Stomach (tissue), 9 donors: ENCODE data around the gene PTPA. TPM values are rescaled to one million over a fixed set of nuclear protein-coding genes. Genes with fewer than 3 reads are reported as not detected.
A peak's percentile ranks its signal among the peaks of the same experiment; 100 is the strongest.

Experiments
- DNase-seq, 2 donors: peaks; one replicate each; pipeline versions ENCODE4 v3.0.0 to v3.0.0-alpha.2; 2013 to 2019
- H3K27ac ChIP-seq, 5 donors: fragments of 200-600 bp in 4 of 5; sonication (generic) in 4 of 5; one replicate each; pipeline ENCODE4 v1.5.1; 2013 to 2019; ENCODE audit warnings: mild to moderate bottlenecking in 1 of 5, moderate library complexity in 1 of 5
- H3K27me3 ChIP-seq, 3 donors: fragments of 200-600 bp; sonication (generic); one replicate each; pipeline ENCODE4 v1.5.1; 2017 to 2019; ENCODE audit warnings: mixed run types in 1 of 3
- H3K36me3 ChIP-seq, 4 donors: fragments of 200-600 bp; sonication (generic); 1 replicate in 3 of 4; 2 replicates in 1 of 4; pipeline ENCODE4 v1.5.1; 2016 to 2019
- H3K4me1 ChIP-seq, 4 donors: fragments of 200-600 bp; sonication (generic); one replicate each; pipeline ENCODE4 v1.5.1; 2016 to 2019
- H3K4me3 ChIP-seq, 4 donors: fragments of 200-600 bp; sonication (generic) in 3 of 4; one replicate each; pipeline ENCODE4 v1.5.1; 2016 to 2019; ENCODE audit warnings: mild to moderate bottlenecking in 1 of 4
- H3K9me3 ChIP-seq, 4 donors: fragments of 200-600 bp; sonication (generic); one replicate each; pipeline ENCODE4 v1.5.1; 2016 to 2019
- EP300 ChIP-seq: sonication (generic); formaldehyde crosslinking; IDR thresholded peaks from one replicate; pipeline ENCODE4 v1.6.1; 2017; ENCODE audit warnings: antibody characterized with exemption
- POLR2A ChIP-seq, 4 donors: fragments of 450-650 bp; IDR thresholded peaks; one replicate each; pipeline ENCODE4 v1.6.1; 2016; ENCODE audit warnings: antibody characterized with exemption in 4 of 4, control low read depth in 2 of 4, mild to moderate bottlenecking in 1 of 4, moderate library complexity in 1 of 4
- POLR2AphosphoS5 ChIP-seq, 3 donors: sonication (generic); formaldehyde crosslinking; IDR thresholded peaks; one replicate each; pipeline ENCODE4 v1.6.1; 2016; ENCODE audit warnings: antibody characterized with exemption in 3 of 3
- WGBS, 5 donors: extraction: QIAGEN DNeasy Blood & Tissue Kit in 3 of 5; methylation state at CpG; one replicate each; pipeline versions ENCODE4 v1.1.5 to v1.1.7; 2013 to 2018; 5-methylcytosine and 5-hydroxymethylcytosine counted together
- intact Hi-C: fragments of 100-400 bp; cut with DNase I; formaldehyde crosslinking; loops from one replicate; pipeline ENCODE4 v1.15.1; 2023; ENCODE audit warnings: low total_unique reads
- polyA plus RNA-seq, 3 donors: library from polyadenylated mRNA; stranded (reverse); fragments of 200-250 nt; gene quantifications; one replicate each; pipeline ENCODE4 v1.2.3, GENCODE V29; 2013
- total RNA-seq, 5 donors: library from RNA; depleted of rRNA; stranded (reverse); fragments of >200 nt; gene quantifications; one replicate each; pipeline versions ENCODE4 v1.1.0 to v1.2.3, GENCODE V29; 2014 to 2016
- TF ChIP-seq, protein P1 (sequence below), 7 experiments: fragments of 450-650 bp in 4 of 7; fragments of 200-600 bp in 3 of 7; sonication (generic) in 3 of 7; IDR thresholded peaks; one replicate each; pipeline ENCODE4 v1.5.1; 2016 to 2019; ENCODE audit warnings: antibody characterized with exemption in 7 of 7, control low read depth in 2 of 7, mild to moderate bottlenecking in 1 of 7
- donor health status: healthy with polysubstance abuse.
- donor health status: Bipolar disorder and iron deficiency.
- donor health status: healthy.

The PTPA gene
- total and polyA plus RNA-seq, 8 donors, result 12.3 to 118 (median 73.6) TPM

DNA sequence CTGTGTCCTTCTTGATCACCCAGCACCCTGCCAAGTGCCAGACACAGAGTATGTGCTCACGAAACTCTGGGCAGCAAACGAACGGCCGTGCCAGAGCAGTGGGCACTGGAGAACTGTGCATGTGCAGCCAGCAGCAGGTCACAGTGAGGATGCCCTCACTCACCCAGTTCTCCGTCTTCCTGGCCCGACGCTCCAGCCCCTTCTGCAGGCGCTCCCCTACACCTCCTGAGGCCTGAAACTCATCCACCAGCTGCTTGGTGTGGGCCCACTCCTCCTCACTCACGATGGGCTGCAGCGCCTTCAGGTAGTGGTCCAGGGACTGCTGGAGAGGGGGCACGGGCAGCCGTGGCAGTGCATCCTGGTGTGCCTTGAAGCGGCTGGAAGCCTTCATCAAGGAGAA, 3.6 kb upstream of the PTPA start:
- WGBS, 5 donors, result 87 to 93% (median 88%) methylated on average over 10 to 13 of the region's 13 CpGs
- no peaks in the 10 kb centered on the region for H3K9me3 ChIP-seq
- no peak overlapping the region for H3K27ac ChIP-seq
- H3K4me3 ChIP-seq, result no peak overlapping the region
- peaks cover 6 to 40% (median 31%) of the 10 kb centered on the region in 4 donors for H3K36me3 ChIP-seq
- peaks cover 32 to 50% (median 37%) of the 10 kb centered on the region in 4 donors for H3K4me1 ChIP-seq
- DNase-seq, result no peak
- no peak for TF ChIP-seq POLR2AphosphoS5 (IDR thresholded peaks at IDR 0.05)
- no peak for TF ChIP-seq EP300
- TF ChIP-seq, protein P1, sequence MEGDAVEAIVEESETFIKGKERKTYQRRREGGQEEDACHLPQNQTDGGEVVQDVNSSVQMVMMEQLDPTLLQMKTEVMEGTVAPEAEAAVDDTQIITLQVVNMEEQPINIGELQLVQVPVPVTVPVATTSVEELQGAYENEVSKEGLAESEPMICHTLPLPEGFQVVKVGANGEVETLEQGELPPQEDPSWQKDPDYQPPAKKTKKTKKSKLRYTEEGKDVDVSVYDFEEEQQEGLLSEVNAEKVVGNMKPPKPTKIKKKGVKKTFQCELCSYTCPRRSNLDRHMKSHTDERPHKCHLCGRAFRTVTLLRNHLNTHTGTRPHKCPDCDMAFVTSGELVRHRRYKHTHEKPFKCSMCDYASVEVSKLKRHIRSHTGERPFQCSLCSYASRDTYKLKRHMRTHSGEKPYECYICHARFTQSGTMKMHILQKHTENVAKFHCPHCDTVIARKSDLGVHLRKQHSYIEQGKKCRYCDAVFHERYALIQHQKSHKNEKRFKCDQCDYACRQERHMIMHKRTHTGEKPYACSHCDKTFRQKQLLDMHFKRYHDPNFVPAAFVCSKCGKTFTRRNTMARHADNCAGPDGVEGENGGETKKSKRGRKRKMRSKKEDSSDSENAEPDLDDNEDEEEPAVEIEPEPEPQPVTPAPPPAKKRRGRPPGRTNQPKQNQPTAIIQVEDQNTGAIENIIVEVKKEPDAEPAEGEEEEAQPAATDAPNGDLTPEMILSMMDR (IDR thresholded peaks at IDR 0.05), result no peak
- TF ChIP-seq POLR2A (IDR thresholded peaks at IDR 0.05), result no peak
- intact Hi-C loops, result no loop called here
- no peaks in the 10 kb centered on the region for H3K27me3 ChIP-seq

DNA sequence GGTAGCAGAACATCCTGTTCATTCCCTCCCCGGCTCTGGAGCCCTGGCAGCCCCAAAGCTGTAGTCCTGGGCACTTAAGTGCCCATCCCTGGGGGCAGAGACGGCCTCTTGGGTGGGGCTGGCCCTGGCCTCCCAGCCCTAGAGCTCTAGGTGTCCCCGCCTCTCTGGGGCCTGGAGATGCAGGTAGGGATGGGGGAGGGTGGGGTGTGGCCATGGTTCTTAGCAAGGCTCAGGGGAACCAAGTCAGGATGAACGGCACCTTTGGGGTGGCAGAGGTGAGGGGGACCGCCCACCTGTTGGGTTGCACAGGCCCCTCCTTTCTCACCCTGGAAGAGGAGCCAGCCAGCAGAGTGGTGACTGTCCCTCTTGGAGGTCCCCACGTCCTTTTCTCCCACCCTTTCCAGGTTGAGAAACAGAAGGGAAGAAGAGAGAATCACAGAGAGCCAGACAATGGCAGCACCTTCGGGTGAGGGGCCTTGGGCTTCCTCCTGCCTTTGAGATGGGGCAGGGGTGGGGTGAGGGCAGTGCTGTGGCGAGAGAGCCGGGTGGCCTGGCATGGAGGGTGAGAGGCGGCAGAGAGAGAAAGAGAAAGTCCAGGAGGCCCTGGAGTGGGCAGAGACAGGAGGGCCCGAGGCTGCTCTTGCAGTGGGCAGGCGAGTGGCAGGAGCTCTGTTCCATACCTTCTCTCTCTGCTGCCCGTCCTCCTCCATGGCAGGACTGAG, 3.0 kb upstream of the PTPA start:
- WGBS, 5 donors, result 80 to 90% (median 89%) methylated on average over 11 to 13 of the region's 13 CpGs
- no peak for TF ChIP-seq POLR2A (IDR thresholded peaks at IDR 0.05)
- TF ChIP-seq POLR2AphosphoS5 (IDR thresholded peaks at IDR 0.05), result no peak
- no peak for TF ChIP-seq EP300
- TF ChIP-seq, protein P1 (IDR thresholded peaks at IDR 0.05), result no peak
- no peak for DNase-seq
- H3K36me3 ChIP-seq, result peaks cover 6 to 39% (median 31%) of the 10 kb centered on the region in 4 donors
- no peak overlapping the region for H3K4me3 ChIP-seq
- H3K9me3 ChIP-seq, result no peaks in the 10 kb centered on the region
- H3K27me3 ChIP-seq, result no peaks in the 10 kb centered on the region
- H3K4me1 ChIP-seq, result peaks cover 32 to 50% (median 38%) of the 10 kb centered on the region in 4 donors
- H3K27ac ChIP-seq, result no peak overlapping the region
- intact Hi-C loops, result no loop called here

DNA sequence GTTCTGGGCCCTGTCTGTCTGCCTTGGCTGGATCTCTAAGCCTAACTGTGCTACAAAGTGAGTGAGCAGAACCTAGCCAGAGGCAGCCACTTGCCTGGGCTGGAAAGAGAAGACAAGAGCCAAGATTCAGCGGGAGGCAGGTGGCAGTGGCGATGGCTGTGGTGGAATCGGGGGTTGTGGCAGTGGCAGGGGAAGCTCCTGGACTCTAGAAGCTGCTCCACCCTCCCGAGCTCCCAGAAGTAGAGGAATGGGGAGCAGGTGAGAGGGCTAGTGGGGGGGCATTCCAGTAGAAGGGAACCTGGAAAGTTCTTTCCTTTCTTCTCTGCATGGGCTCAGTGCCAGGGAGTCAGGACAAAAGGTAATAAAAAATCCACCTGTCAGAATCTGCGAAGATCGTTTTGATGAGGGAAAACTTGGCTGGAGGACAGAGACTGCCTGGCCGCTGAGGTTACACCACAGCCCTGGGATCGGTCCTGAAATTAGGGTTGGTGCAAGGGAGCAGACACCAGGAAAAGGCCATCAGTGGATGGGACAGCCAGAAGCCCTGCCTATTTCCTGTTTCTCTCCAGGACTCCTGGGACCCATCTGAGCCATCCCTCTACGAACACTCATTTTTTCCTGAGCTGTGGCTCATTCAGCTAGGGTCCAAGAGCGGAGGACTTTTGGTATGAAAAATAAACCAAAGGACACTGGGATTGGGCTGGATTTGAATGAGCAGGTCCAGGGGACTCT, 2.2 kb upstream of the PTPA start:
- peaks cover 6 to 34% (median 31%) of the 10 kb centered on the region in 4 donors for H3K36me3 ChIP-seq
- TF ChIP-seq POLR2AphosphoS5 (IDR thresholded peaks at IDR 0.05) (no peak), EP300 (no peak), POLR2A (IDR thresholded peaks at IDR 0.05) (no peak)
- TF ChIP-seq, protein P1 (IDR thresholded peaks at IDR 0.05), result no peak
- no peak overlapping the region for H3K27ac ChIP-seq
- WGBS, 5 donors, result 50 to 60% (median 55%) methylated on average over 10 of the region's 10 CpGs
- peak overlapping the region in 3 of 4 donors; percentile 90 to 98 (median 98) for H3K4me3 ChIP-seq
- H3K9me3 ChIP-seq, result no peaks in the 10 kb centered on the region
- DNase-seq, result no peak
- peaks cover 32 to 55% (median 41%) of the 10 kb centered on the region in 4 donors for H3K4me1 ChIP-seq
- intact Hi-C loops, result no loop called here
- H3K27me3 ChIP-seq, result no peaks in the 10 kb centered on the region

DNA sequence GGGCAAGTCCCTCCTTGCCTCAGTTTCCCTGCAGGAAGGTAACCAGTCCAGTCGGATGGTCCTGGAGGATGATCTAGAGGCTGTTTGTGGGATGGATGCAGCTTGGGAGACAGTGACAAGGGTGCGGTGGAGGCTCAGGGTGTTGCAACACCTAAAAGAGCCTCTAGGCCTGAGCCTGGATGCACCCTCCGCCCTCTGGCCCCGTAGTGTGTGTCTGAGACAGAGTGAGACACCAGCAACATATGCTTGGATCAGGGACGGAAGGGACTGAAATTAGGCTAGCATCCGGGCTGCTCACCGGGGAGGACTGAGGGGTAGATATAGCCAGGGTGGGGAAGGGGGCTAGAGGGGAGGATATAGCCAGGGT, 1.7 kb upstream of the PTPA start:
- Histone ChIP-seq H3K4me3 (peak overlapping the region; percentile 82 to 98 (median 94)), H3K4me1 (peaks cover 32 to 60% (median 47%) of the 10 kb centered on the region in 4 donors), H3K27ac (peak overlapping the region in 4 of 5 donors; percentile 94 to 97 (median 96)), H3K9me3 (no peaks in the 10 kb centered on the region), H3K36me3 (peaks cover 6 to 33% (median 31%) of the 10 kb centered on the region in 4 donors), H3K27me3 (no peaks in the 10 kb centered on the region)
- intact Hi-C loops, result no loop called here
- DNase-seq, result peak in 1 of 2 donors; percentile 27
- 51 to 87% (median 75%) methylated on average over 7 of the region's 7 CpGs for WGBS, 5 donors
- TF ChIP-seq, protein P1 (IDR thresholded peaks at IDR 0.05), result no peak
- TF ChIP-seq EP300 (no peak), POLR2A (IDR thresholded peaks at IDR 0.05) (no peak), POLR2AphosphoS5 (IDR thresholded peaks at IDR 0.05) (no peak)
